Natural killer cell (primary cell): ENCODE data around the gene GPN2. TPM values are rescaled to one million over a fixed set of nuclear protein-coding genes. Genes with fewer than 3 reads are reported as not detected.
"Not testable (repeated sequence)": the region's sequence is repeated elsewhere in the genome, so short reads cannot be mapped to it uniquely, and the experiment has no call there.

Source experiments
- ATAC-seq, 3 donors: fragments of 150-1000 bp in 2 of 3; fragments of 200-7000 bp in 1 of 3; cut with Tn5 transposase; 1 replicate in 1 of 3; 2 replicates in 2 of 3; pipeline ENCODE4 v1.10.0; 2021; ENCODE audit warnings: mild to moderate bottlenecking in 2 of 3, moderate library complexity in 2 of 3
- DNase-seq, 2 donors: peaks; one replicate each; pipeline versions ENCODE4 v3.0.0 to v3.0.0-alpha.2; 2013 to 2021; ENCODE audit warnings: mixed read lengths in 1 of 2
- H3K27ac ChIP-seq: one replicate; pipeline ENCODE4 v1.5.1; 2013; ENCODE audit warnings: mild to moderate bottlenecking, low read length
- H3K27me3 ChIP-seq: one replicate; pipeline ENCODE4 v1.6.1; 2013; ENCODE audit warnings: low read length; ENCODE audit not compliant: control insufficient read depth, insufficient read depth
- H3K36me3 ChIP-seq: one replicate; pipeline ENCODE4 v1.6.1; 2013; ENCODE audit warnings: low read length; ENCODE audit not compliant: control insufficient read depth, insufficient read depth
- H3K4me1 ChIP-seq: one replicate; pipeline ENCODE4 v1.6.1; 2013; ENCODE audit warnings: low read length; ENCODE audit not compliant: control insufficient read depth, insufficient read depth
- H3K4me3 ChIP-seq: one replicate; pipeline ENCODE4 v1.5.1; 2013; ENCODE audit warnings: low read length
- H3K9me3 ChIP-seq: one replicate; pipeline ENCODE4 v1.6.1; 2013; ENCODE audit warnings: low read length; ENCODE audit not compliant: control insufficient read depth, insufficient read depth
- H3K27ac Mint-ChIP-seq, 2 donors: one replicate each; pipeline ENCODE4 v1.8.0; 2022; ENCODE audit warnings: mild to moderate bottlenecking in 2 of 2, mixed read lengths in 2 of 2, moderate library complexity in 1 of 2
- H3K27me3 Mint-ChIP-seq, 2 donors: one replicate each; pipeline ENCODE4 v1.8.0; 2022; ENCODE audit warnings: low read depth in 2 of 2, mixed read lengths in 2 of 2
- H3K36me3 Mint-ChIP-seq: one replicate; pipeline ENCODE4 v1.8.0; 2022; ENCODE audit warnings: mixed read lengths
- H3K4me1 Mint-ChIP-seq, 2 donors: one replicate each; pipeline ENCODE4 v1.8.0; 2022; ENCODE audit warnings: mixed read lengths in 2 of 2
- H3K4me3 Mint-ChIP-seq: one replicate; pipeline ENCODE4 v1.8.0; 2022; ENCODE audit warnings: mild to moderate bottlenecking, moderate library complexity, mixed read lengths
- H3K9me3 Mint-ChIP-seq, 2 donors: one replicate each; pipeline ENCODE4 v1.8.0; 2022; ENCODE audit warnings: mixed read lengths in 2 of 2
- WGBS: methylation state at CpG from one replicate; pipeline ENCODE4 v1.1.7; 2013; ENCODE audit warnings: missing lambda C conversion rate; ENCODE audit not compliant: insufficient coverage; 5-methylcytosine and 5-hydroxymethylcytosine counted together
- intact Hi-C: fragments of 100-400 bp; cut with micrococcal nuclease; formaldehyde crosslinking; loops from one replicate; pipeline ENCODE4 v1.14.2; 2022
- total RNA-seq, 4 donors: library from RNA; stranded (reverse); fragments of 120-200 nt in 1 of 4; gene quantifications; one replicate each; pipeline versions ENCODE4 v1.2.3 to v1.2.4, GENCODE V29; 2013 to 2022
- TF ChIP-seq, protein P1 (sequence below): fragments of 200-600 bp; IDR thresholded peaks from one replicate; pipeline ENCODE4 v1.8.0; 2022; ENCODE audit warnings: antibody characterized with exemption

Gene GPN2
- total RNA-seq, 3 donors from 2014 or later (not counting 1 experiment from before 2014, with no cell fraction given) = 32.4 to 42.6 (median 37.9) TPM

DNA sequence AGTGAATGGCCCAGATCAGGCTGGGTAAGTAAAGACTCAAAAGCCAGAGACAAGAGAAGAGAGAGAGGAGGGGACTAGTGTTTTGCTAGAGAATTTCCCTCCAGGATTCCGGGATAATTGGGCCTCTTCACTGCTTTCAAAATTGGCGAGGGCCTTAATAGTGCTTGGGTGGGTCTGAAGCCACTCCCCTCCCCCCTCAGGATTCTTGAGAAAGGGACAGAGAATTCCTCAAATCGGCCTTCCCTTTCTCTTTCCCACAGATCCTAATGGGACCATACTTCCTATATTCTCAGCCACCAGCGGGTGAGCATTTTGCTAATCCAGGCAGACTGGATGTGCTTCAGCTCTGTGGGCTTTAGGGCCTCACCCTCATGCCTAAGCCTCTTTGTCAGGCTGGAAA, 15.2 kb downstream of the GPN2 start:
- intact Hi-C loops = no loop called here
- Mint-ChIP-seq H3K4me1 (no peaks in the 10 kb centered on the region), H3K27me3 (no peaks in the 10 kb centered on the region), H3K36me3 (no peaks in the 10 kb centered on the region), H3K4me3 (no peak overlapping the region), H3K9me3 (no peaks in the 10 kb centered on the region), H3K27ac (peak overlapping the region in 1 of 2 donors; percentile 35)
- Histone ChIP-seq H3K4me3 (no peak overlapping the region), H3K9me3 (no peaks in the 10 kb centered on the region), H3K36me3 (peaks cover 25% of the 10 kb centered on the region), H3K4me1 (no peaks in the 10 kb centered on the region), H3K27me3 (no peaks in the 10 kb centered on the region), H3K27ac (no peak overlapping the region)
- no peak for DNase-seq
- ATAC-seq = no peak
- TF ChIP-seq, protein P1, sequence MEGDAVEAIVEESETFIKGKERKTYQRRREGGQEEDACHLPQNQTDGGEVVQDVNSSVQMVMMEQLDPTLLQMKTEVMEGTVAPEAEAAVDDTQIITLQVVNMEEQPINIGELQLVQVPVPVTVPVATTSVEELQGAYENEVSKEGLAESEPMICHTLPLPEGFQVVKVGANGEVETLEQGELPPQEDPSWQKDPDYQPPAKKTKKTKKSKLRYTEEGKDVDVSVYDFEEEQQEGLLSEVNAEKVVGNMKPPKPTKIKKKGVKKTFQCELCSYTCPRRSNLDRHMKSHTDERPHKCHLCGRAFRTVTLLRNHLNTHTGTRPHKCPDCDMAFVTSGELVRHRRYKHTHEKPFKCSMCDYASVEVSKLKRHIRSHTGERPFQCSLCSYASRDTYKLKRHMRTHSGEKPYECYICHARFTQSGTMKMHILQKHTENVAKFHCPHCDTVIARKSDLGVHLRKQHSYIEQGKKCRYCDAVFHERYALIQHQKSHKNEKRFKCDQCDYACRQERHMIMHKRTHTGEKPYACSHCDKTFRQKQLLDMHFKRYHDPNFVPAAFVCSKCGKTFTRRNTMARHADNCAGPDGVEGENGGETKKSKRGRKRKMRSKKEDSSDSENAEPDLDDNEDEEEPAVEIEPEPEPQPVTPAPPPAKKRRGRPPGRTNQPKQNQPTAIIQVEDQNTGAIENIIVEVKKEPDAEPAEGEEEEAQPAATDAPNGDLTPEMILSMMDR = no peak
- 97% methylated on average over 3 of the region's 4 CpGs for WGBS

DNA sequence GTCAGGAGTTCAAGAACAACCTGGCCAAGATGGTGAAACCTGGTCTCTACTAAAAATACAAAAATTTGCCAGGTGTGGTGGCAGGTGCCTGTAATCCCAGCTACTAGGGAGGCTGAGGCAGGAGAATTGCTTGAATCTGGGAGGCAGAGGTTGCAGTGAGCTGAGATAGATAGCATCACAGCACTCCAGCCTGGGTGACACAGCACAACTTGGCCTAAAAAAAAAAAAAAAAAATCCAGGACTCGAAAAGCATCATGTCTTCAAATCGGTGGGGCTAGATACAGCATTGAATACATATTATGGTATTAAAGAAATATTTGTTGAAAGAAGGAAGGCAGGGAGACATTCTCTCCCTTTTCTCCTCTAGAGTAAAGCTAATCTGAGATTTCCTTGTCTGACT, 17.0 kb downstream of the GPN2 start:
- DNase-seq, H3K36me3 Mint-ChIP-seq, H3K27me3 Mint-ChIP-seq, intact Hi-C loops, H3K9me3 ChIP-seq, H3K4me1 ChIP-seq, H3K27ac ChIP-seq, H3K4me1 Mint-ChIP-seq, H3K27me3 ChIP-seq, ATAC-seq, H3K4me3 ChIP-seq, H3K9me3 Mint-ChIP-seq, H3K4me3 Mint-ChIP-seq, H3K27ac Mint-ChIP-seq: not testable (repeated sequence)
- WGBS = 100% methylated on average over 1 of the region's 2 CpGs
- peaks cover 11% of the 10 kb centered on the region for H3K36me3 ChIP-seq

DNA sequence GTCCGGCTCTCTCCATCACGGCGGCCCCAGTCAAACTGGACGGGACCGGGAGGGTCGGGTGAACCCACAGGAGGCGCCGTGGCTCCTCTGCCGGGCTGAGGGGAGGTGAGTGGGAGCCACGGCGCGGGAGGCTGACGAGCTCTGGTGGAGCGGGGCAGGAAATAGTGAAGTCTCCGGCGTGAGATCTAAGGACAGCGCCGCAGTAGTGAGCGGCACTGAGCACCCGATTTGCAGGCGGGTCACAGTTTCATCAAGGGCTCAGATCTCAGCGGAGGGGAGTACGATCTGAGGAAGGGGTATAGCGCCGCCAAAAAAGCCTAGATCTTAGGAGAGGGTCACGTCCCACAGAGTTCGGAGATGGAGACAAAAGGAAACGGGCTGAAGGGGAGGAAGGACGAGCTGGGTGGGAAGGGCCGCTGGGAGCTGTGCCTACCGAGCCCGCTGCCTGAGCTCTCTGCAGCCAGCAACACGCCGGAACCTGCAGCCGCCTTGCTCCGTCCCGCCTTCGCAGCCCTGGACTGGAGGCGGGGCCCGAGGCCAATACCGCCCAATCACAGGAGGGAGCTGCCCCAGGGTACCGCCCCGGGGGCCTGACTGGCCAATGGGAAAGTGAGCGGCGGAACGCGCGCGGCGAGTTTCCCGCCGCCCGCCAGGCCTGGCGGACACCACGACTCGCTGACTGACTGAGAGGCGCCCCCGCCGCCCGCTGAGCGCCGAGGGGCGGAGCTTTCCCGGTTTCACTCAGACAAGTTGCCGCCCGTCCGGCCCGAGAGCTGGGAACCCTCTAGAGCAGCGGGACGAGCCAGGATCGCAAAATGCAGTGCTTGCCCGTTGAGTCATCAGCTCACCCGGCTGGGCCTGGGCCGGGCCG, 25.2 kb downstream of the GPN2 start:
- under 1% methylated on average over 75 of the region's 75 CpGs for WGBS
- TF ChIP-seq, protein P1 = no peak
- intact Hi-C loops = loop anchor here (1.0 kb wide), 3 partner anchors 13 to 35 kb away; partner anchors contain the start of genes GPATCH3 and GPN2
- H3K9me3 Mint-ChIP-seq = no peaks in the 10 kb centered on the region
- no peaks in the 10 kb centered on the region for H3K27me3 ChIP-seq
- ATAC-seq = peak; percentile 96 to 99 (median 96)
- no peaks in the 10 kb centered on the region for H3K9me3 ChIP-seq
- peaks cover 8 to 18% of the 10 kb centered on the region in 2 donors for H3K4me1 Mint-ChIP-seq
- H3K27me3 Mint-ChIP-seq = no peaks in the 10 kb centered on the region
- peak overlapping the region; percentile 94 for H3K4me3 Mint-ChIP-seq
- peak; percentile 96 to 97 for DNase-seq
- no peaks in the 10 kb centered on the region for H3K36me3 Mint-ChIP-seq
- H3K4me1 ChIP-seq = peaks cover 24% of the 10 kb centered on the region
- H3K4me3 ChIP-seq = peak overlapping the region; percentile 88
- peak overlapping the region; percentile 86 to 91 for H3K27ac Mint-ChIP-seq
- no peaks in the 10 kb centered on the region for H3K36me3 ChIP-seq
- H3K27ac ChIP-seq = peak overlapping the region; percentile 75

DNA sequence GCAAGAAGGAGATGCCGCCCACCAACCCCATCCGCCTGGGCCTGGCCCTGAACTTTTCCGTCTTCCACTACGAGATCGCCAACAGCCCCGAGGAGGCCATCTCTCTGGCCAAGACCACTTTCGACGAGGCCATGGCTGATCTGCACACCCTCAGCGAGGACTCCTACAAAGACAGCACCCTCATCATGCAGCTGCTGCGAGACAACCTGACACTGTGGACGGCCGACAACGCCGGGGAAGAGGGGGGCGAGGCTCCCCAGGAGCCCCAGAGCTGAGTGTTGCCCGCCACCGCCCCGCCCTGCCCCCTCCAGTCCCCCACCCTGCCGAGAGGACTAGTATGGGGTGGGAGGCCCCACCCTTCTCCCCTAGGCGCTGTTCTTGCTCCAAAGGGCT, 26.4 kb downstream of the GPN2 start:
- Mint-ChIP-seq H3K36me3 (no peaks in the 10 kb centered on the region), H3K4me3 (peak overlapping the region; percentile 94), H3K4me1 (peaks cover 8 to 18% of the 10 kb centered on the region in 2 donors), H3K27ac (no peak overlapping the region), H3K27me3 (no peaks in the 10 kb centered on the region), H3K9me3 (no peaks in the 10 kb centered on the region)
- ATAC-seq = no peak
- no peaks in the 10 kb centered on the region for H3K27me3 ChIP-seq
- TF ChIP-seq, protein P1 = no peak
- H3K36me3 ChIP-seq = no peaks in the 10 kb centered on the region
- WGBS = 76% methylated on average over 17 of the region's 20 CpGs
- H3K4me1 ChIP-seq = peaks cover 24% of the 10 kb centered on the region
- no peaks in the 10 kb centered on the region for H3K9me3 ChIP-seq
- no peak overlapping the region for H3K27ac ChIP-seq
- intact Hi-C loops = loop anchor here (1.0 kb wide), 1 partner anchor 15 kb away; no protein-coding TSS in a partner anchor
- DNase-seq = no peak
- H3K4me3 ChIP-seq = no peak overlapping the region
